OCI-LY3 (cell line): ENCODE measurements around the gene MAPKAP1.

Experiments
- H2AFZ ChIP-seq: fragments of 200-600, 300-600 bp; shearing (Covaris generic); 2 replicates; pipeline ENCODE4 v1.6.0; 2014; ENCODE audit warnings: antibody characterized with exemption, low read depth, low read length
- H3K27ac ChIP-seq: fragments of 200-600, 300-600 bp; sonication (generic); 2 replicates; pipeline ENCODE4 v1.5.1; 2014; ENCODE audit warnings: mild to moderate bottlenecking, low read length, moderate library complexity, mixed read lengths
- H3K27me3 ChIP-seq: fragments of 200-600, 300-600 bp; sonication (generic); 2 replicates; pipeline ENCODE4 v1.6.1; 2014; ENCODE audit warnings: low read depth, low read length, mixed read lengths
- H3K36me3 ChIP-seq: fragments of 200-600, 300-600 bp; sonication (generic); replicated peaks from 2 replicates; pipeline ENCODE3; 2014; ENCODE audit warnings: low read depth, low read length, mixed read lengths
- H3K4me1 ChIP-seq: fragments of 300-600, 200-600 bp; sonication (generic); 2 replicates; pipeline ENCODE4 v1.6.1; 2014; ENCODE audit warnings: low read length, mixed read lengths
- H3K4me2 ChIP-seq: fragments of 200-600, 300-600 bp; sonication (generic); 2 replicates; pipeline ENCODE4 v1.6.1; 2014; ENCODE audit warnings: low read length, mixed read lengths
- H3K4me3 ChIP-seq: fragments of 300-600, 200-600 bp; sonication (generic); 2 replicates; pipeline ENCODE4 v1.5.1; 2014; ENCODE audit warnings: antibody characterized with exemption, mild to moderate bottlenecking, low read length, moderate library complexity
- H3K79me2 ChIP-seq: fragments of 300-600, 200-600 bp; shearing (Covaris generic); 2 replicates; pipeline ENCODE4 v1.6.1; 2014; ENCODE audit warnings: mild to moderate bottlenecking, low read length, mixed read lengths
- H3K9ac ChIP-seq: fragments of 300-600, 200-600 bp; shearing (Covaris generic); 2 replicates; pipeline ENCODE4 v1.6.0; 2014; ENCODE audit warnings: mild to moderate bottlenecking, low read length, moderate library complexity
- H3K9me3 ChIP-seq: fragments of 200-600, 300-600 bp; shearing (Covaris generic); 2 replicates; pipeline ENCODE4 v1.6.1; 2014; ENCODE audit warnings: low read length, mixed read lengths; ENCODE audit not compliant: insufficient read depth
- H4K20me1 ChIP-seq: fragments of 200-600, 300-600 bp; sonication (generic); 2 replicates; pipeline ENCODE4 v1.6.1; 2016; ENCODE audit warnings: low read length, mixed read lengths; ENCODE audit not compliant: insufficient read depth
- CTCF ChIP-seq: fragments of 200-600, 300-600 bp; sonication (generic); IDR thresholded peaks from 2 replicates; pipeline ENCODE4 v1.5.1; 2014; ENCODE audit warnings: antibody characterized with exemption, low read length, low read depth
- EZH2phosphoT487 ChIP-seq: fragments of 200-600 bp; shearing (Covaris generic); IDR thresholded peaks from 2 replicates; pipeline ENCODE4 v1.6.1; 2018; ENCODE audit warnings: antibody characterized with exemption, mixed run types, low read depth

The MAPKAP1 gene

GRCh38 chr9:125730168-125730567, 23.2 kb upstream of the MAPKAP1 start:
- Histone ChIP-seq H2AFZ (no peak overlapping the region), H3K4me3 (no peak overlapping the region), H3K4me2 (no peak overlapping the region), H3K27me3 (peaks cover 3% of the 10 kb centered on the region), H3K9me3 (no peaks in the 10 kb centered on the region), H3K4me1 (no peaks in the 10 kb centered on the region), H4K20me1 (no peaks in the 10 kb centered on the region), H3K27ac (no peak overlapping the region), H3K79me2 (no peaks in the 10 kb centered on the region), H3K36me3 (no peaks in the 10 kb centered on the region), H3K9ac (no peak overlapping the region)
- TF ChIP-seq EZH2phosphoT487 (no peak), CTCF (no peak)

GRCh38 chr9:125726456-125727132, 19.6 kb upstream of the MAPKAP1 start:
- no peaks in the 10 kb centered on the region for H3K9me3 ChIP-seq
- H3K27ac ChIP-seq, result no peak overlapping the region
- TF ChIP-seq CTCF, result no peak
- TF ChIP-seq EZH2phosphoT487, result no peak
- no peaks in the 10 kb centered on the region for H4K20me1 ChIP-seq
- H2AFZ ChIP-seq, result no peak overlapping the region
- no peaks in the 10 kb centered on the region for H3K79me2 ChIP-seq
- no peak overlapping the region for H3K9ac ChIP-seq
- no peak overlapping the region for H3K4me3 ChIP-seq
- H3K36me3 ChIP-seq, result no peaks in the 10 kb centered on the region
- H3K4me2 ChIP-seq, result no peak overlapping the region
- H3K4me1 ChIP-seq, result no peaks in the 10 kb centered on the region
- peaks cover 3% of the 10 kb centered on the region for H3K27me3 ChIP-seq

DNA sequence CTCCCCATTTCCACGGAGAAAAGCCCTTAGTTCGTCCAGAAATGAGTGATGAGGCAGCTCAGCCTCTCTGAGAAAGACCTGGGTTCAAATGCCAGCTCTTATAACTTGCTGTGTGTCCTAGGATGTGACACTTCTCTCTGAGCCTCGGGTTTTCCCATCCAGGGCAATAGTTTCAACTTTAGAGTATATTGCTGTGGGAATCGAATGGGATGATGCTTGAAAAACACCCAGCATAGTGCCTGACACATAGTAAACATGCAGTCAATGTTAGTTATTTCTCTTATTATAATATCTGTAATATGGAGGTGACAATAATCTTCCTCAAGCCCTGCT, 430 bp upstream of the MAPKAP1 start:
- H3K79me2 ChIP-seq, result peaks cover 46% of the 10 kb centered on the region
- no peak overlapping the region for H3K27ac ChIP-seq
- H3K9ac ChIP-seq, result peak overlapping the region; percentile 88
- H3K4me1 ChIP-seq, result peaks cover 30% of the 10 kb centered on the region
- H3K4me3 ChIP-seq, result peak overlapping the region; percentile 96
- no peaks in the 10 kb centered on the region; the same call in 1 of the 2 replicates for H4K20me1 ChIP-seq
- no peaks in the 10 kb centered on the region for H3K9me3 ChIP-seq
- H3K4me2 ChIP-seq, result peak overlapping the region; percentile 70
- H2AFZ ChIP-seq, result peak overlapping the region; percentile 60
- TF ChIP-seq EZH2phosphoT487 (no peak), CTCF (no peak)
- H3K27me3 ChIP-seq, result no peaks in the 10 kb centered on the region
- H3K36me3 ChIP-seq, result no peaks in the 10 kb centered on the region

GRCh38 chr9:125705893-125706292, 1.1 kb downstream of the MAPKAP1 start:
- Histone ChIP-seq H2AFZ (no peak overlapping the region), H3K4me2 (peak overlapping the region; percentile 90), H3K27me3 (no peaks in the 10 kb centered on the region), H3K36me3 (no peaks in the 10 kb centered on the region), H3K27ac (no peak overlapping the region), H3K9ac (peak overlapping the region; percentile 88), H3K9me3 (no peaks in the 10 kb centered on the region), H4K20me1 (peaks cover 4% of the 10 kb centered on the region; the same call in 1 of the 2 replicates), H3K79me2 (peaks cover 61% of the 10 kb centered on the region), H3K4me1 (peaks cover 38% of the 10 kb centered on the region), H3K4me3 (peak overlapping the region; percentile 96)
- no peak for TF ChIP-seq CTCF
- no peak for TF ChIP-seq EZH2phosphoT487
